Measurements from ENCODE around the gene KRT27.
A peak's percentile ranks its signal among the peaks of the same experiment; 100 is the strongest.

The KRT27 gene

DNA sequence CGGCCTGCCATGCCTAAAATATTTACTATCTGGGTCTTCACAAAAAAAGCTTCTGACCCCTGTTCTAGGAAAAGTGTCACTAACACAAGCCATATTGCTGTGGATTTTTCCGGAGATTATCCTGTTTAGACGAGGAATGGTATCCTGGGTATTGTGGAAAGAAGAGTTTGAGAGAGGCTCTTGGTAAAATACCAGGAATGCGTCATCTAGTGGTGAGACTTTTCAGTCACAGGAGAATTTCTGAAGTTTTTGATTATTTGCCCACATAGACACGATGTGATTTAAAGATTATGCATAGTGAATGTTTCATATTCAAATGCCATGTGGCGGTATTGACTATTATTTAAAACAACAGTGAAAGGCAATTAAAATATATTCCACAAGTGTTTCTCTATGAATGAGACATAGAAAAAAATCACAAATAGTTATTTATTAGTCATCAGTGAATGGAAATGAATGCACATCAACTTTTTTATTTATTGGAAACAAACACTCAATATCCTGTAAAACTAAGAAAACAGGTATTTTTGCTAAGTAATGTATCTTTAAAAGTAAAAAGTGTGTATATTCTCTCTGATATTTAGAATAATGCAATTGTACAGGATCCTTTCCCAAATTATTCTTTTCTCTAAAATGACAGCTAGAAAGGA, 9.6 kb upstream of the KRT27 start:
- no peak overlapping the region for H3K27ac ChIP-seq (ENCODE audit: low read depth, low read length)
- no peak overlapping the region for H3K9ac ChIP-seq (ENCODE audit: low read depth in 1 of 2, low read length in 2 of 2)
- no peaks in the 10 kb centered on the region for H3K9me3 ChIP-seq (ENCODE audit: control insufficient read depth in 1 of 2, low read length in 2 of 2)
- H3K4me1 ChIP-seq (ENCODE audit: control insufficient read depth in 1 of 2, insufficient read depth in 2 of 2, low read length in 2 of 2), result no peaks in the 10 kb centered on the region
- H3K27me3 ChIP-seq (ENCODE audit: control insufficient read depth in 1 of 2, insufficient read depth in 2 of 2, low read length in 2 of 2), result peaks cover 17 to 18% of the 10 kb centered on the region in 2 donors
- H3K36me3 ChIP-seq (ENCODE audit: control insufficient read depth in 1 of 2, insufficient read depth in 2 of 2, low read length in 2 of 2), result no peaks in the 10 kb centered on the region
- no peak overlapping the region for H3K4me3 ChIP-seq (ENCODE audit: low read depth in 1 of 2, low read length in 2 of 2)

- Histone ChIP-seq H3K27me3 (ENCODE audit: control insufficient read depth in 1 of 2, insufficient read depth in 2 of 2, low read length in 2 of 2) (peaks cover 10 to 11% of the 10 kb centered on the region in 2 donors), H3K4me3 (ENCODE audit: low read depth in 1 of 2, low read length in 2 of 2) (no peak overlapping the region), H3K9me3 (ENCODE audit: control insufficient read depth in 1 of 2, low read length in 2 of 2) (no peaks in the 10 kb centered on the region), H3K36me3 (ENCODE audit: control insufficient read depth in 1 of 2, insufficient read depth in 2 of 2, low read length in 2 of 2) (no peaks in the 10 kb centered on the region), H3K27ac (ENCODE audit: low read depth, low read length) (no peak overlapping the region), H3K9ac (ENCODE audit: low read depth in 1 of 2, low read length in 2 of 2) (no peak overlapping the region), H3K4me1 (ENCODE audit: control insufficient read depth in 1 of 2, insufficient read depth in 2 of 2, low read length in 2 of 2) (no peaks in the 10 kb centered on the region)
Measured at GRCh38 chr17:40791111-40791510, 8.8 kb upstream of the KRT27 start.

DNA sequence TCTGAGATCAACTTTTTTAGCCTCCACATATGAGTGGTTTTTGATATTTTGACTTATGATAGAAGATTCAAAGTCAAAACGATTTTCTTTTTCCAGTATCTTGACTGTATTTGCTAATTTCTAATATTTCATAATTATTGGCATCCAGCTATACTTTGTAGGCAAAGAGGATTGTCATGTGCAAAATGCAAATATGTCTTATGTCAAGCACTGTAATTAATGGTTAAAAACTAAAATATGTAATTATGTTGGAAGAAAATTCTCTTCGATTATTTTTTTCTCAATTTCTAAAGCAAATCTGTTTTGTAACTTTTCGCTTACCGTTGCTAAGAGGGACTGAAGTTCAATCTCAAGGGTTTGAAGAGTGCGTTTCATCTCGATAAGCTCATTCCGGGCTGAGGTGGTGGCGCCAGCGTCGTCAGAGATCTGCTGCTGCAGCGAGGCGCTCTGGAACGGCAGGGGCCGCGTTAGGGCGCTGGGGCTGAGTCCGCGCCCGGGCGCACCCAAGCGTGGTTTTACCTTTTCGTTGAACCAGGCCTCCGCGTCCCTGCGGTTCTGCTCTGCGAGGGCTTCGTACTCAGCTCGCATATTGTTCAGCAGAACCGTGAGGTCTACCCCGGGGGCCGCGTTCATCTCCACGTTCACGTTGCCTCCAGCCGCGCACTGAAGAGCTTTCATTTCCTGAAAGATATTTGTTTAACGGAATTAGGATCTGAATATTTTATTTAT, 3.0 kb downstream of the KRT27 start:
- H3K27ac ChIP-seq (ENCODE audit: low read depth, low read length), result no peak overlapping the region
- no peaks in the 10 kb centered on the region for H3K4me1 ChIP-seq (ENCODE audit: control insufficient read depth in 1 of 2, insufficient read depth in 2 of 2, low read length in 2 of 2)
- no peak overlapping the region for H3K9ac ChIP-seq (ENCODE audit: low read depth in 1 of 2, low read length in 2 of 2)
- H3K9me3 ChIP-seq (ENCODE audit: control insufficient read depth in 1 of 2, low read length in 2 of 2), result no peaks in the 10 kb centered on the region
- H3K4me3 ChIP-seq (ENCODE audit: low read depth in 1 of 2, low read length in 2 of 2), result peak overlapping the region; percentile 30 to 37
- H3K36me3 ChIP-seq (ENCODE audit: control insufficient read depth in 1 of 2, insufficient read depth in 2 of 2, low read length in 2 of 2), result no peaks in the 10 kb centered on the region
- peaks cover 26 to 36% of the 10 kb centered on the region in 2 donors for H3K27me3 ChIP-seq (ENCODE audit: control insufficient read depth in 1 of 2, insufficient read depth in 2 of 2, low read length in 2 of 2)

DNA sequence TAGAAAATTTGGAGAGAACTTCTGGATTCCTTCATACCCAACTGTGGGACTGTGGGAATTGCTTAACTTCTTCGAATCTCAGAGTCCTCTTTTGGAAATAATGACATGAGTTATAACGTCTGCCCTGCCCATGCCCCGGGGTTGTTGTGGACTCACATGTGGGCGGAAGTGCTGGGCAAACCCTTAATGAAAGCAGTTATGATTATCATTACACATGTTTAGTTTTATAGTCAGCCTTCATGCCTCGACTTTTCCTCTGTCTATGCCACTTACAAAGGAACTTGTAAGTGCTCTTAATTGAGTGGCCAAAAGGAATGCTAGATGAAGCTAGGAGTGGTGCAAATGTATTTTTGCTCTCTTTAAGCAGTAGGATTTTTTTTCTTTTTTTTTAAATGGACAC, 3.9 kb downstream of the KRT27 start:
- Histone ChIP-seq H3K9ac (ENCODE audit: low read depth in 1 of 2, low read length in 2 of 2) (no peak overlapping the region), H3K4me3 (ENCODE audit: low read depth in 1 of 2, low read length in 2 of 2) (no peak overlapping the region), H3K27ac (ENCODE audit: low read depth, low read length) (no peak overlapping the region), H3K27me3 (ENCODE audit: control insufficient read depth in 1 of 2, insufficient read depth in 2 of 2, low read length in 2 of 2) (peaks cover 26 to 36% of the 10 kb centered on the region in 2 donors), H3K4me1 (ENCODE audit: control insufficient read depth in 1 of 2, insufficient read depth in 2 of 2, low read length in 2 of 2) (no peaks in the 10 kb centered on the region), H3K36me3 (ENCODE audit: control insufficient read depth in 1 of 2, insufficient read depth in 2 of 2, low read length in 2 of 2) (no peaks in the 10 kb centered on the region), H3K9me3 (ENCODE audit: control insufficient read depth in 1 of 2, low read length in 2 of 2) (no peaks in the 10 kb centered on the region)

DNA sequence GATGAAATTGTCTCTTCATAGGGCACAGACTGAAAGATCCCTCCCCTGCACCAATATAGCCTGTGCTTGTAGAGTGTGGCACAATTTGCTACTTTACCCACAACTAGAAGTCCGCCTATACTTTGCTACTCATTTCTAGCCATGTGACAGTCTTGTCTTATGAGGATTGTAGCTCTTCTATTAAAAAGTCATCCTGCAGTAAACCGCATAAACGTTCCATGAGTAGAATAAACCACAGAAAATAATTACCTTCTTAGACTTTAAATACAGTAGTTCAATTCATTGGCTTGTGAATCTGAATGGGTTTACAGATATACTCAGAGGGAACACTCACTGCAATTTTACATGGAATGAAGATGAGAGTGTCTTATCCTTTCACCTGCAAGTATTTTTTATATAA, 4.4 kb downstream of the KRT27 start:
- no peak overlapping the region for H3K4me3 ChIP-seq (ENCODE audit: low read depth in 1 of 2, low read length in 2 of 2)
- H3K4me1 ChIP-seq (ENCODE audit: control insufficient read depth in 1 of 2, insufficient read depth in 2 of 2, low read length in 2 of 2), result no peaks in the 10 kb centered on the region
- no peaks in the 10 kb centered on the region for H3K36me3 ChIP-seq (ENCODE audit: control insufficient read depth in 1 of 2, insufficient read depth in 2 of 2, low read length in 2 of 2)
- peaks cover 26 to 38% of the 10 kb centered on the region in 2 donors for H3K27me3 ChIP-seq (ENCODE audit: control insufficient read depth in 1 of 2, insufficient read depth in 2 of 2, low read length in 2 of 2)
- H3K9ac ChIP-seq (ENCODE audit: low read depth in 1 of 2, low read length in 2 of 2), result no peak overlapping the region
- no peak overlapping the region for H3K27ac ChIP-seq (ENCODE audit: low read depth, low read length)
- H3K9me3 ChIP-seq (ENCODE audit: control insufficient read depth in 1 of 2, low read length in 2 of 2), result no peaks in the 10 kb centered on the region

DNA sequence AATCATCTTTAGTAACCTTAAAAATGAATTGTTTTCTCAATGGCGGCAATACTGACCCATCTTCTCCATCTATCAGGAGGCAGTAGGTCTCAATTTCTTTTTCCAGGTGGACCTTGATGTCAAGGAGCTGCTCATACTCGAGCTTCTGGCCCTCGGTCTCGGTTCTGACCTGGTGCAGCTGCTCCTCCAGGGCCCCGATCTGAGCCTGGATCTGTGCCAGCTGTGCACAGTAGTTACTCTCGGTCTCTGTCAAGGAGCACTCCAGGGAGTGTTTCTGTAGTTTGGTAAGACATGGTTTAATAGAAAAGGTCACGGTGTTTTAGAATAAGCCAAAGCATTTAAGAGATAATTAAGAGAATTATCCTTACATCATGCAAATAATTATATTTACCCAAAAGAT, 4.9 kb downstream of the KRT27 start:
- Histone ChIP-seq H3K4me1 (ENCODE audit: control insufficient read depth in 1 of 2, insufficient read depth in 2 of 2, low read length in 2 of 2) (no peaks in the 10 kb centered on the region), H3K27me3 (ENCODE audit: control insufficient read depth in 1 of 2, insufficient read depth in 2 of 2, low read length in 2 of 2) (peaks cover 26 to 42% of the 10 kb centered on the region in 2 donors), H3K9ac (ENCODE audit: low read depth in 1 of 2, low read length in 2 of 2) (no peak overlapping the region), H3K27ac (ENCODE audit: low read depth, low read length) (no peak overlapping the region), H3K9me3 (ENCODE audit: control insufficient read depth in 1 of 2, low read length in 2 of 2) (no peaks in the 10 kb centered on the region), H3K36me3 (ENCODE audit: control insufficient read depth in 1 of 2, insufficient read depth in 2 of 2, low read length in 2 of 2) (no peaks in the 10 kb centered on the region), H3K4me3 (ENCODE audit: low read depth in 1 of 2, low read length in 2 of 2) (no peak overlapping the region)

DNA sequence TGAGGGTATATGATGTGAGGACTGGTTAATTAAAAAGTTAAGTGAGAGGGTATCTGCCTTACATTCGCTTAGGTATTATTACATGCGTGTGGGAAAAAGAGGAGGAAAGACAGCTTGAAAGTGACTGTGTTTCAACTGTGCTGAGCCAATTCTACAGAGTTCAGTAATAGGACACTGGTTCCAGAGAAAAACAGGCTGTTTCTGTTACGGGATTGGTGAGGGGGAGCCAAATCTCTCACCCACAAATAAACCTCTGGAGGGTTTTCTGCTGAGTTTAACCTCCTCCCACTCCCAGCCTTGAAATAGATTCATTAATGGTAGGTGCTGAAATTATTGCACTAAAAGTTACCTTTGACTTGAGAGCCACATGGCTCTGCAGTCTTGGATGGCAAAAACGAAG, 6.4 kb downstream of the KRT27 start:
- H3K27ac ChIP-seq (ENCODE audit: low read depth, low read length), result no peak overlapping the region
- H3K9me3 ChIP-seq (ENCODE audit: control insufficient read depth in 1 of 2, low read length in 2 of 2), result no peaks in the 10 kb centered on the region
- no peak overlapping the region for H3K4me3 ChIP-seq (ENCODE audit: low read depth in 1 of 2, low read length in 2 of 2)
- H3K4me1 ChIP-seq (ENCODE audit: control insufficient read depth in 1 of 2, insufficient read depth in 2 of 2, low read length in 2 of 2), result no peaks in the 10 kb centered on the region
- no peaks in the 10 kb centered on the region for H3K36me3 ChIP-seq (ENCODE audit: control insufficient read depth in 1 of 2, insufficient read depth in 2 of 2, low read length in 2 of 2)
- no peak overlapping the region for H3K9ac ChIP-seq (ENCODE audit: low read depth in 1 of 2, low read length in 2 of 2)
- peaks cover 20 to 42% of the 10 kb centered on the region in 2 donors for H3K27me3 ChIP-seq (ENCODE audit: control insufficient read depth in 1 of 2, insufficient read depth in 2 of 2, low read length in 2 of 2)

DNA sequence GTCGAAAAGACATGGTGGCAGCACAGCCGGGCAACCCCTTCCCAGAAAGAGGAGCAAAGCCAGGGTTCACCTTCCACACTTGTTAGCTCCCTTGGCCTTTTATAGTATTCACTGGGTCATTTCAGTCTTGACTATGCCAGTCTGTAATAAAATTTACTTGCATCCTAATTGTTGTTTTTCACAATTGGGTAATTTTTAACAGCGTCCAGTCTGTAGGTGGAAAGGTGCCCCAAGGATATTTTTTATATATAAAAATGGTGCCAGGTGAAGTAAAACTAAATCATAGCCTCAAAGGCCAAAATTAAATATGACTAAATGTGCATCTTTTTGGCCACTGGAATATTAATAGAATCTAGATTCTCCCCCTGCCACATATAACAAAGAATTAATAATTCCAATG, 10.2 kb downstream of the KRT27 start, which contains the start of gene KRT26:
Gene KRT26, minus strand, starts transcription at position 101 of the 400 bp plus-strand sequence. Its CDS starts 88 bp downstream, at position 13.
- no peak within 1 kb of the TSS for H3K4me3 ChIP-seq (ENCODE audit: low read depth in 1 of 2, low read length in 2 of 2)
- H3K27ac ChIP-seq (ENCODE audit: low read depth, low read length), result no peak within 1 kb of the TSS
- H3K27me3 ChIP-seq (ENCODE audit: control insufficient read depth in 1 of 2, insufficient read depth in 2 of 2, low read length in 2 of 2), result peaks cover 4 to 19% of the 10 kb centered on the region in 2 donors
- H3K36me3 ChIP-seq (ENCODE audit: control insufficient read depth in 1 of 2, insufficient read depth in 2 of 2, low read length in 2 of 2), result no peaks in the 10 kb centered on the region
- no peak within 1 kb of the TSS for H3K9ac ChIP-seq (ENCODE audit: low read depth in 1 of 2, low read length in 2 of 2)
- H3K9me3 ChIP-seq (ENCODE audit: control insufficient read depth in 1 of 2, low read length in 2 of 2), result no peaks in the 10 kb centered on the region
- no peaks in the 10 kb centered on the region for H3K4me1 ChIP-seq (ENCODE audit: control insufficient read depth in 1 of 2, insufficient read depth in 2 of 2, low read length in 2 of 2)

- H3K4me3 ChIP-seq (ENCODE audit: low read depth in 1 of 2, low read length in 2 of 2), result no peak overlapping the region
- no peaks in the 10 kb centered on the region for H3K4me1 ChIP-seq (ENCODE audit: control insufficient read depth in 1 of 2, insufficient read depth in 2 of 2, low read length in 2 of 2)
Measured at GRCh38 chr17:40765657-40766056, 16.7 kb downstream of the KRT27 start.

GRCh38 chr17:40763752-40764151, 18.6 kb downstream of the KRT27 start:
- no peak overlapping the region for H3K4me3 ChIP-seq (ENCODE audit: low read depth in 1 of 2, low read length in 2 of 2)
- H3K27ac ChIP-seq (ENCODE audit: low read depth, low read length), result no peak overlapping the region
- no peaks in the 10 kb centered on the region for H3K4me1 ChIP-seq (ENCODE audit: control insufficient read depth in 1 of 2, insufficient read depth in 2 of 2, low read length in 2 of 2)
- peaks cover 10 to 28% of the 10 kb centered on the region in 2 donors for H3K9me3 ChIP-seq (ENCODE audit: control insufficient read depth in 1 of 2, low read length in 2 of 2)
- H3K27me3 ChIP-seq (ENCODE audit: control insufficient read depth in 1 of 2, insufficient read depth in 2 of 2, low read length in 2 of 2), result peaks cover 5 to 12% of the 10 kb centered on the region in 2 donors
- no peak overlapping the region for H3K9ac ChIP-seq (ENCODE audit: low read depth in 1 of 2, low read length in 2 of 2)
- no peaks in the 10 kb centered on the region for H3K36me3 ChIP-seq (ENCODE audit: control insufficient read depth in 1 of 2, insufficient read depth in 2 of 2, low read length in 2 of 2)

More at GRCh38 chr17:40765657-40766056, 16.7 kb downstream of the KRT27 start:
- Histone ChIP-seq H3K9me3 (ENCODE audit: control insufficient read depth in 1 of 2, low read length in 2 of 2) (peaks cover 7 to 13% of the 10 kb centered on the region in 2 donors), H3K27ac (ENCODE audit: low read depth, low read length) (no peak overlapping the region), H3K9ac (ENCODE audit: low read depth in 1 of 2, low read length in 2 of 2) (no peak overlapping the region), H3K36me3 (ENCODE audit: control insufficient read depth in 1 of 2, insufficient read depth in 2 of 2, low read length in 2 of 2) (no peaks in the 10 kb centered on the region), H3K27me3 (ENCODE audit: control insufficient read depth in 1 of 2, insufficient read depth in 2 of 2, low read length in 2 of 2) (peaks cover 5 to 12% of the 10 kb centered on the region in 2 donors)

Data from duodenal mucosa (tissue), 2 donors.